Fibroblast of upper back skin (primary cell): ENCODE measurements around the gene SLC16A12.
"Not testable (repeated sequence)": the region's sequence is repeated elsewhere in the genome, so short reads cannot be mapped to it uniquely, and the experiment has no call there.

Source experiments
- DNase-seq: peaks from one replicate; pipeline ENCODE4 v3.0.0-alpha.2; 2013

SLC16A12 gene

DNA sequence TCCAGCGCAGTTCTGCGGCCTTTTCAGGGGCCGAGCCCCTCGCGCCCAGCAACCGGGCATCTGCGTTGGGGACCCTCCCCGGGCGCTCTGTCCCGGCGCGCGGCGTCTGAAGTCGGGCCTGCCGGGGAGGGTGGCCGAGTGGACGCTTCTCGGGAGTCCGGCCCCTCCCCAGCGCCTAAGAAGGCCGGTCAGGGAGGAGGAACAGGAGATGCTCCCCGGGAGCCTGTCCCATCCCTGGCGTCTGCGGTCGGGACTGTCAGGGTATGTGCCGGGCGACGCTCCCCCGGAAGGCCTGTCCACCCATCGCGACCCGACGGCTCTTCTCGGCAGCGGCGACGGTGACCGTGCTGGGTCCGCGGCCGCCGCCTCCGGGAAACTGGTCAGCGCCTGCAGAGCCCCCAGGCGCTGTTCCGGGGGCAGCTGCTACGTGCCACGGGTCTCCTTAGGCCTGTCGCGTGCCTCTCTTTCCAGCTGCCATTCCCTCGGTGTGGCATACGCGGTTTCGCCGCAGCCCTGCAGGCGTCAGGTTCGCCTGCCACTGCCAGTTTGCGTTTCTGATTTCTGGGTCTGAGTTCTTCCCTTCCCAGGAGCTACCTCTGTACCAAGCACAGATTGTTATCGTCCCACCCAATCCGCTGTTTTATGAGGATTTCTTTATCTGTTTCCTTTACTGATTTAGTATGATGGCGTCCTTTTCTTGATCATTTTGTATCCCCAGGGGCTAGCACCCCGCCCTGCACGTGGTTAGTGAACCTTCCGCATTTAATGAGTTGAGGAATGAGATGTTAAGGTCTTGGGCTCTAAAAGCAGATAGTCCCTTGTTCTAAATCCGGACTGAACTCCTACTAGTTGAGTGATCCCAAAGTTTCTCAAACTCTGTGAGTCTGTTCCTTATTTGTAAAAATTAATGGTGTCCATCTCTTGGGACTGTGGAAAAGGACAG is 120.2 kb downstream of the SLC16A12 start:
- DNase-seq = peak; percentile 15

DNA sequence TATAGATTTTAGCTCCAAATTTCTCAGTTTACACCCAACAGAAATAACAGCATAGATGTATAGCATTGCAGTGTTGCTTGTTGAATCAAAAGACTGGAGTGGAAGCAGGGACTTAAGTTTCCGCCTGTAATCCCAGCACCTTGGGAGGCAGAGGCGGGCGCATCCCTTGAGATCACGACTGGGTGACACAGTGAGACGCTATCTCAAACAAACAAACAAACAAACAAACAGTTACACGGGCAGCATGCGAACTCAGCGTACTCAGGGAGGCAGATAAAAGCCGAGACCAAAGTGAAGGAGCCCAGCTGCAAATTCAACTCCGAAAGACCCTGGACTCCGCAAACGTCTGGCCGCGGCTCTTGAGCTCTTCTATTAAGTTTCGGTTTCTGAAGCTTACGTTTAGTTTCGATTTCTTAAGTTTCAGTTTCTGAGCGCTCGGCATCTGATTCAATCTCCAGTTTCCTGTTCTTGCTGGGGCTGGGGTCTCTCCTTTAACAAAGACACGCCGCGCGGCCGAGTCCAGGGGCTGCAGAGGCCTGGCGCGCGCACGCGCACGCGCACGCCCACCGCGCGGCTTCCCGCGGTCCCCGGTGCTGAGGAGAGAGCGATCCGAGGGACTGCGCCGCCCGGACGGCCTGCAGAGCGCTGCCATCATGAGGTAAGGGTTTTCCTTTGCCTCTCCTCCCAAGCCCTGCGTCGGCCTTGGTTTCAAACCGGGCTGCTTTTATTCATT is 121.1 kb downstream of the SLC16A12 start, which contains the start of gene IFIT5:
Gene IFIT5 (plus strand): TSS at position 423 of the 733 bp plus-strand sequence. CDS start 231 bp downstream, at position 654.
- DNase-seq = peak; percentile 64

DNA sequence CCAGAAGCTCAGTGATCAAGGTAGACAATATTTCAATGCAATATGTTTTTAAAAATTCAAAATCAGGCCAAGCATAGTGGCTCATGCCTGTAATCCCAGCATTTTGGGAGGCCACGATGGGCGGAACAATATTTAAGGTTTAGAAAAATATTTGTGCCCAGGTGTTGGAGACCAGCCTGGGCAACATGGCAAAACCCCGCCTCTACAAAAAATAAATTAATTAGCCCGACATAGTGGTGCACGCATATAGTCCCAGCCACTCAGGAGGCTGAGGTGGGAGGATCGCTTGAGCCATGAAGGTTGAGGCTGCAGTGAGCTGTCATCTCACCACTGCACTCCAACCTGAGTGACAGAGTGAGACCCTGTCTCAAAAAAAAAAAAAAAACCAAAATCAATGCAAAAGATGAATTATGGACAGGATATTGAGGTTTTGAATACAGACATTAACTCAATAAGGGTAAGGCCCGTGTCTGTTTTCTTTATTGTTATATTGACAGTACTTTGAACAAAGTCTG is 121.9 kb downstream of the SLC16A12 start:
- no peak for DNase-seq

DNA sequence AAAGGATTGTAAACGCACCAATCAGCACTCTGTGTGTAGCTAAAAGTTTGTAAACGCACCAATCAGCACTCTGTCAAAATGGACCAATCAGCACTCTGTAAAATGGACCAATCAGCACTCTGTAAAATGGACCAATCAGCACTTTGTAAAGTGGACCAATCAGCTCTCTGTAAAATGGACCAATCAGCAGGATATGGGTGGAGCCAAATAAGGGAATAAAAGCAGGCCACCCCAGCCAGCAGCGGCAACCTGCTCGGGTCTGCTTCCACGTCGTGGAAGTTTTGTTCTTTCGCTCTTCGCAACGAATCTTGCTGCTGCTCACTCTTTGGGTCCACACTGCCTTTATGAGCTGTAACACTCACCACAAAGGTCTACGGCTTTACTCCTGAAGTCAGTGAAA is 123.1 kb downstream of the SLC16A12 start:
- DNase-seq = not testable (repeated sequence)

DNA sequence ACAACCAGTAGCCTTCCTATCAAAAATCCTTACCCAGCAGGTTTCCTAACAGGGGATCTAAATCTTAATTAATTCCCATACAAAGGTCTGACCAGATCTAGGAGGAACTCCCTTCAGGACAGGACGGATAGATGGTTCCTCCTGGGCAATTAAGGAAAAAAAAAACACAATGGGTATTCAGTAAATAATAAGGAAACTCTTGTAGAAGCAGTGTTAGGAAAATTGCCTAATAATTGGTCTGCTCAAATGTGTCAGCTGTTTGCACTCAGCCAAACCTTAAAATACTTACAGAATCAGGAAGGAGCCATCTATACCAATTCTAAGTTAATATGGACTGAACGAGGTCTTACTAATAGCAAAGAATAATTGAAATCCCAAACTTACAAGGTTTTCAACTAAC is 124.3 kb downstream of the SLC16A12 start:
- not testable (repeated sequence) for DNase-seq

DNA sequence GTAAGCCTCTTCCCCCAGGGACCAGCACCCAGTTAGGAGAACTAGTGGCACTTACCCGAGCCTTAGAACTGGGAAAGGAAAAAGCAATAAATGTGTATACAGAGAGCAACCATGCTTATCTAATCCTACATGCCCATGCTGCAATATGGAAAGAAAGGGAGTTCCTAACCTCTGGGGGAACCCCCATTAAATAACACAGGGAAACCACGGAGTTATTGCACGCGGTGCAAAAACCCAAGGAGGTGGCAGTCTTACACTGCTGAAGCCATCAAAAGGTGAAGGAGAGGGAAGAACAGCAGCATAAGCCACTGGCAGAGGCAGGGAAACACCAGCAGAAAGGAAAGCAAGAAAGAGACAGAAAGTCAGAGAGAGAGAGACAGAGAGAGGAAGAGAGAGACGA is 124.8 kb downstream of the SLC16A12 start:
- DNase-seq = not testable (repeated sequence)

DNA sequence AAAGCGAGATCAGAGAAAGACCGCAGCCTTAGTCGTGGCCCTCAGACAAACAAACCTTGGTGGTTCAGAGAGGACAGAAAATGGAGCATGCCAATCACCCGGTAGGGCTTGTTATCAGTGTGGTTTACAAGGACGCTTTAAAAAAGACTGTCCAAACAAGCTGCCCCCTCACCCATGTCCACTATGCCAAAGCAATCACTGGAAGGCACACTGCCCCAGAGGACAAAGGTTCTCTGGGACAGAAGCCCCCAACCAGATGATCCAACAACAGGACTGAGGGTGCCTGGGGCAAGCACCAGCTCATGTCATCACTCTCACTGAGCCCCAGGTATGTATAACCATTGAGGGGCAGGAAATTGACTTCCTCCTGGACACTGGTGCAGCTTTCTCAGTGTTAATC is 126.1 kb downstream of the SLC16A12 start:
- DNase-seq = not testable (repeated sequence)

DNA sequence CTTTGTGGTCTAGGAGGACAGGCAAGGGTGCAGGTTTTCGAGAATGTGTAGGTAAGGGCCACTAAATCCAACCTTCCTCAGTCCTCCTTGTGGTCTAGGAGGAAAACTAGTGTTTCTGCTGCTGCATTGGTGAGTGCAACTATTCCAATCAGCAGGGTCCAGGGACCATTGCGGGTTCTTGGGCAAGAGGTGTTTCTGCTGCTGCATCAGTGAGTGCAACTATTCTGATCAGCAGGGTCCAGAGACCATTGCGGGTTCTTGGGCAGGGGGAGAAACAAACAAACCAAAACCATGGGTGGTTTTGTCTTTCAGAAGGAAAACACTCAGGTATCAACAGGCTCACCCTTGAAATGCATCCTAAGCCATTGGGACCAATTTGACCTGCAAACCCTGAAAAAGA is 127.6 kb downstream of the SLC16A12 start:
- DNase-seq = not testable (repeated sequence)

DNA sequence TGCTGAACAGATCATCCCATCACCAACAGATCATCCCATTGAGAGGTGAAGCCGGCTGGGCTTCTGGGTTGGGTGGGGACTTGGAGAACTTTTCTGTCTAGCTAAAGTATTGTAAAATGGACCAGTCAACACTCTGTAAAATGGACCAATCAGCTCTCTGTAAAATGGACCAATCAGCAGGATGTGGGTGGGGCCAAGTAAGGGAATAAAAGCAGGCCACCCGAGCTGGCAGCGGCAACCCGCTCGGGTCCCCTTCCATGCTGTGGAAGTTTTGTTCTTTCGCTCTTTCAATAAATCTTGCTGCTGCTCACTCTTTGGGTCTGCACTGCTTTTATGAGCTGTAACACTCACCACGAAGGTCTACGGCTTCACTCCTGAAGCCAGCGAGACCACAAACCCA is 129.2 kb downstream of the SLC16A12 start:
- not testable (repeated sequence) for DNase-seq

DNA sequence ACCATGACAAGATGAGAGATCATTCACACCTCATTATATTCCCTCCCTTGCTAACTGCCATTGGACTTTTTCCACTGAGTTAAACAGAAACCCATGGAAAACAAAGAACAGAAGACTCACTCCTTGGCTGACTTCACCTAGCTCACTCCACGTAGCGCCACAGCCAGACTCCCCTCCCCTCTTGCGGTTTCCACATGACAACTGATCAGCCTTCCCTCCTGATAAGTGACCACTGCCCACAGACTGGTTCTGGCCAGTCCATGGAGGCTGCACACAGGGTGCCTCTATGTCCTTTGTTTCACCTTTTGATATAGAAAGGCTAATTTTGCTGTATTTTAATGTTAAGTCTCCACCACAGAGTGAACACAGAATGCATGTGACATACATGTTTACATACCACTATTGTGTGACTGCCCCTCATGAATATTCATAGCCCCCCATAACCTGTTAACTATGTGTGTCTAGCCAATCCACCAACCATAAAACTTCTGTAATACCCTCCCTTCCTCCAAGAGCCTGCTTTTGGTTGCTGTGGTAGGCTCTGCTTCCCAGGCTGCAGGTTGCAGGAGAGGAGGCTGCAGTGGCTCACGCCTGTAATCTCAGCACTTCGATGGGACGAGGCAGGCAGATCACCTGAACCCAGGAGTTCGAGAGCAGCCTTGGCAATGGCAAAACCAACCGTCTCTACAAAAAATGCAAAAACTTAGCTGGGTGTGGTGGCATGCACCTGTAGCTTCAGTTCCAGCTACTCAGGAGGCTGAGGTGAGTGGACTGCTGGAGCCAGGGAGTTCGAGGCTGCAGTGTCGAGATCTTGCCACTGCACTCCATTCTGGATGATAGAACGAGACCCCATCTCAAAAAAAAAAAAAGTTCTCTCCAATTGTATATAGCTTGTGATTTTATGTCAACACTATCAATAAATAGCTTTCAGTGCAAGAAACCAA is 131.0 kb downstream of the SLC16A12 start:
- DNase-seq = no peak

DNA sequence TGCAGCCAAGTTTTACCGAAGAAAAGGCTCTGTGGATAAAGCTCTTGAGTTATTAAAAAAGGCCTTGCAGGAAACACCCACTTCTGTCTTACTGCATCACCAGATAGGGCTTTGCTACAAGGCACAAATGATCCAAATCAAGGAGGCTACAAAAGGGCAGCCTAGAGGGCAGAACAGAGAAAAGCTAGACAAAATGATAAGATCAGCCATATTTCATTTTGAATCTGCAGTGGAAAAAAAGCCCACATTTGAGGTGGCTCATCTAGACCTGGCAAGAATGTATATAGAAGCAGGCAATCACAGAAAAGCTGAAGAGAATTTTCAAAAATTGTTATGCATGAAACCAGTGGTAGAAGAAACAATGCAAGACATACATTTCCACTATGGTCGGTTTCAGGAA is 132.4 kb downstream of the SLC16A12 start:
- DNase-seq = no peak

DNA sequence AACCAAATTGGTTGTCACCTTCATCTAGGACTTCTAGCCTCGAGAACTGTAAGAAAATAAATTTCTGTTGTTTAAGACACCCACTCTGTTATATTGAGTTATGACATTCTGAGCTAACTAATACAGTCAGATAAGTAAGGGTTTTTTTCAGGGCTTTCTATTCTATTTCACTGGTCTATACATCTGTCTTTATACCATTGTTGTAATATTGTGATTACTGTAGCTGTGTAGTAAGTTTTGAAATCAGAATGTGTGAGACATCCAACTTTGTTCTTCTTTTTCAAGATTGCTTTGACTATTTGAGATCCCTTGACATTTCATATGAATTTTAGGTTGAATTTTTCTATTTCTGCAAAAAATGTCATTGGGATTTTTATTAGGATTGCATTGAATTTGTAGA is 135.4 kb downstream of the SLC16A12 start:
- no peak for DNase-seq

DNA sequence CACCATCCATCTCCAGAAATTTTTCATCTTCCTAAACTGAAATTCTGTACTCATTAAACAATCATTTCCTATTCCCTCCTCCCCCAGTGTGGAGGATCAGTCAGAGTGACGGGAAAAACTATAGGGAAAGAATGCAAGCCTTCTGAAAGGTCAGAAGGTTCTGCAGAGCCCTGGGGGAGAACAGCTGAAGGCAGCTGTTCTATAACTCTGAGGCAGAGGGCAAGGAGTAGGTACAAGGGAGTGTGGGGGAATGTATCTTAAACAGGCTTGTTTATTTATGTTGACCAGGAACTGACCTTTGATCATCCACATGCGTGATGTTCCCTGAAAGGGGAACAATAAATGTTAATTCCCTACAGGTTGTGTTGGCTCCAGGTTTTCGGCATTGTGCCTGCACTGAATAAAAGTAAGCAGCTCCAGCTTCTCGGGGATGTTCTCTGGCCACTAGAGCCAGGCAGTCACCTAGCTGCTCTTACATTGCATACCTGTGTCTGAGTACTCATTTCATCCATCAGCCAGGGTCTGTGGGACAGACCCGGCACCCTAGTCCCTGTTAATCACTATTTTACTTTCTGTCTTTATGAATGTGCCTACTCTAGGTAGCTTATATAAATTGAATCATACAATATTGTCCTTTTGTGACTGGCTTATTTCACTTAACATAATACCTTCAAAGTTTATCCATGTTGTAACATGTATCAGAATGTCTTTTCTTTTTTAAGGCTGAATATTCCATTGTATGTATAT is 137.2 kb downstream of the SLC16A12 start:
- DNase-seq = peak; percentile 79

DNA sequence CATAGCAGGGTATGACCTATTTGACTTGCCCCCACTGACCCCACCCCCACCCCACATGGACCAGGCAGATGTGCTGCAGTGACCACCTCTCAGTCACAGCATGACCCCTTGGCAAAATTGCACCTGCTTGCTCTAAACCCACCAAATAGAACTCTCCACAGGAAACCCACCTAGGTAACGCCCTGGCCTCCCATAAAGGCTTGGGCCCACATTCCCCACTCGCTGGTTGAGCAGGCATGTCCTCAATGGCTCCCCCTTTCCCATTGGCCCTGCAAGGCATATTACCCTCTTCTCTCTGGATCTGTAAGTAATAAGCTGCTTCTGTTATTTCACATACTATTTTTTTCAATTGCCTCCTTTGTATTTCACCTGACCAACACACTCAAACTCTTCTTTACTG is 140.3 kb downstream of the SLC16A12 start:
- DNase-seq = no peak

DNA sequence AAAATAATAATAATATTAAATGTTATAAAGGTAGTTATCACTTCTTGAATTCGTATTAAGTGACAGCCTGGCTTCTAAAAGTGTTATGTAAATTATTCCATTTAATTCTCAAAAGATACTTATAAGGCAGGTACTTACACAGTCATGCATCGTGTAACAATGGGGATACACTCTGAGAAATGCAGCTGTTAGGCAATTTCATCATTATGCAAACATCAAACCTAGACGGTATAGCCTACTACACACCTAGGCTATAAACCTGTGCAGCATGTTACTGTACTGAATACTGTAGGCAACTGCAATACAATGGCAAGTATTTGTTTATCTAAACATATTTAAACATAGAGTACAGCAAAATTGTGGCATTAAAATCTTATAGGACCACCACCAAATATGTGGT is 141.5 kb downstream of the SLC16A12 start:
- no peak for DNase-seq

DNA sequence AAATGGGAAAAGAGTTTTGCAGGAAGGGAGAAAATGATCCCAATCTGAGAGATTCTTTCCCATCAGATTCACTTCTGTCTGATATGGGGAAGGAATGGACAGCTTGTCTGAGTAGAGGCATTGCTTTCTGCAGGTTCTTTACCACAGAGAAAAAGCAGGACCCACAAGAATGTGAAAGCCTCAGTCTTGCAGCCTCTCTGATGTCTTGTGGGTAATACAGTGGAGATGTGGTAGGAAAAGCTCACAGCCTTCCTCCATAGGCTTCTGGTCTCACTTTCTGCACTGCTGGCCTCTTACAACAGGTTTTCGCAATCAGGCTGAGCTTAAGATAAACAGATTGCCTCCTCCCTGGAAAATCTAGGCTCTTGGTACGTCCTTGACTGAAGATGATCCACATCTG is 142.4 kb downstream of the SLC16A12 start:
- DNase-seq = peak; percentile 88

DNA sequence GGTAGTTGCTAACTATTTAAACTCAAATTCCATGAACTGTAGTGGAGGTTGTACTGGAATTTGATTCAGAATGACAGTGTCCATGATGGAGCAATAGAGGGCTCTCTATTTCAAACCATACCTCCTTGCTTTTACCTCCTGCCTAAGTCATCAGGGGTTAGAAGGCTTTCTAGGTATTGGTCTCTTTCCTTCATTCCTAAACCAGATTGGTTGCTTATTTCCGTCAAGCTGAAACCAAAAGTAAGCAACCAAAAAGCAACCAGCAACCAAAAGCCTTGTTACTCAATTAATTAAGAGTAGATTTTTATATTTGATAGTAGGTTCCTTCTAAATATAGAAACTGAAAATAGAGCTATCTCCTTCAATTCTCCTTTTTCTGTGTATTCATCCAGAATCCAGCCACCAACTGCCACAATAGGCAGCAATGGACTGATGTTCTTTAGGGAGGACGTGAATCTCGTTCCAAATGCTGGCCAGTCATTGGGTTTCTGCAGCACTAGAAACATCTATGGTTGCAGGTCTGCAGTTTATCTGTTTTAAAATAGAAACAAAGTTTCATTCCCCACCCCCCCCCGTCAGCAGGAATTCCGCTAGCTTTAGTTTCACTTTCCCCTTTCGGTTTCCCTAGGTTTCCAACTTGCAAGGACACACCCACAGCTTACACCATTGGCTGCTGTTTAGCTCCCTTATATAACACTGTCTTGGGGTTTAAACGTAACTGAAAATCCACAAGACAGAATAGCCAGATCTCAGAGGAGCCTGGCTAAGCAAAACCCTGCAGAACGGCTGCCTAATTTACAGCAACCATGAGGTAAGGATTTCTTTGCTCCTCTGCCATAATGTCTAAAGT is 143.3 kb downstream of the SLC16A12 start, which contains the start of gene IFIT1:
Gene IFIT1 (plus strand): TSS at position 717 of the 850 bp plus-strand sequence. CDS start 90 bp downstream, at position 807.
- DNase-seq = peak; percentile 88

DNA sequence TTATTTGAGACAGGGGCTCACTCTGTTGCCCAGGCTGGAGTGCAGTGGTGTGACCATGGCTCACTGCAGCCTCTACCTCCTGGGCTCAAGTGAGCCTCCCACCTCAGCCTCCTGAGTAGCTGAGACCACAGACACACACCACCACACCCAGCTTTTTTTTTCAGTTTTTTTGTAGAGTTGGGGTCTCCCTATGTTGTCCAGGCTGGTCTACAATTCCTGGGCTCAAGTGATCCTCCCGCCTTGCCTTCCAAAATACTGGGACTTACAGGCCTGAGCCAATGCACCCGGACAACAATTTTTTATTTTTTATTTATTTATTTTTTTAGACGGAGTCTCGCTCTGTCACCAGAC is 144.2 kb downstream of the SLC16A12 start:
- DNase-seq = not testable (repeated sequence)

DNA sequence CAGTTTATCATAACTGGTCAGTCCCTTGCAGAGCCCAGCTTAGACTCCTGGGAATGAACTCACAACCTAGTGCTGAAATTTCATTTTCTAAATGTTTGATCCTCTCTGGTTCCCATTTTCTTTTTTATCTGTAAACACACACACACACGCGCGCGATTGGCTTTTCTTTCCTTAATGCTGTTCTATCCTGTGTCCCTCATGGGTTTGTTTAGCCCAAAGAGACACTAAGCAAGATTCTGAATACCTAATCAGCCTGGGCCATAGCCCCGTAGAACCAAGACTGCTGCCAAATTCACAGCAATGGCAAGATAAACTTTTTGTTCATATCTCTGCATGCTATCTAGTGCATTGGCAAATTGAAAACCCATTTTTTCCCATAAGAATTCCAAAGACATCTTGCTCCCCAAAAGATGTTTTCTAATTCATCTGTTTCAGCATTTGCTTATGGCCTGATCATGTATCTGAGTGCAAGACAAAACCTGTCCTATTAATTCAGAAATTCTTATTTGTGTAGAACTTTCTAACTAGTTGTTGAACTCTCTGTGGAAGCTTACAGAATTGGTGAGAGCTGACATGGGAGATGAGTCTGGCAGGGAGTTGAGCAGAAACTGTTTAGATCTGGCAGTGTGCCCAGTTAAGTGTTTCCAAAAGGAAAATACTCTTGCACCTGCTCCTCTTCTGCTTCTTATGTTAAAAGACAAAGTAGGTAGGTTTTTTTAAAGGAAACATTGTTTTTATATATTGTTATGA is 144.7 kb downstream of the SLC16A12 start:
- DNase-seq = no peak

DNA sequence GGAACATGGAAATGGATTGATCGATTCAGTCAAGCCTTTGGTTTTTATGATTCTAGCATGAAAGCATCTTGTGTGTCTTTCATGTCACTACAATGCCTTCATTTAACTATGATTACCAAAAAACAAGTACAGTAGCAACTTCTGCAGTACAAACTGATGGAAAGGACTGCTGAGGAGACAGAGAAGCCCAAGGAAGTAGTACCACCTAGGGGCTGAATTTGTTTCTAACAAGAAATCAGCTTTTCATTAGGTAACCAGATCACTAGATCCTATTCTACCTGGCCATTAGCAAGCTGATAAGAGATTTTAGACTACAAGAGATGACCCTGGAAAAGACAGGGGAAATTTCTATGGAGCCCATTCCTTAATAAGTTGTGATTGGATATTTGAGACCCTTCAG is 146.1 kb downstream of the SLC16A12 start:
- peak; percentile 50 for DNase-seq
